GM08714 (cell line): ENCODE measurements around the gene CRYBB3.
"Not testable (repeated sequence)": the region's sequence is repeated elsewhere in the genome, so short reads cannot be mapped to it uniquely, and the experiment has no call there.

Experiments used
- H3K4me3 ChIP-seq: fragments of 200-500 bp; sonication (Bioruptor generic); 2 replicates; pipeline ENCODE4 v1.5.1; 2014; ENCODE audit warnings: mild to moderate bottlenecking, low read length, inconsistent platforms
- ZNF274 ChIP-seq: IDR thresholded peaks from 2 replicates; pipeline ENCODE4 v1.6.1; 2012; ENCODE audit warnings: mild to moderate bottlenecking, low read depth, low read length

CRYBB3 gene

DNA sequence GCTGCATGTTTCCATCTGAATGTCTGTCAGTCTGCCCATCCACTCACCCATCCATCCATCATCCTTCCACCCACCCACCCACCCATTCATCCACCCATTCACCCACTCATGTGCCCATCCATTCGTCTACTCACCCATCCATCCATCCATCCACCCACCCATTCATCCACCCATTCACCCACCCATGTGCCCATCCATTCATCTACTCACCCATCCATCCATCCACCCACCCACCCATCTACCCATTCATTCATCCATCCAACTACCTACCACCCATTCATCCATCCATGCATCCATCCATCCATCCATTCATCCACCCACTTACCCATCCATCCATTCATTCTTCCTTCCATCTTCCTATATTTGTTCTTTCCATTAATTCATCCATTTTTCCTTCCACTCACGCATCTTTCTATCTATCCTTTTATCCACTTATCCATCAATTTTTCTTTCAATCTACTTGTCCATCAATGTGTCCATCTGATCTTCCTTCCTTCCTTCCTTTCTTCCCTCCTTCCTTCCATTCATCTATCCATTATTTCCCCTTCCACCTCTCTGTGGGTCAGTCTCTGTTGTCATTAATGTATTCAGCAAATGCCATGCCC is 8.0 kb downstream of the CRYBB3 start:
- no peak for TF ChIP-seq ZNF274
- H3K4me3 ChIP-seq = no peak overlapping the region

DNA sequence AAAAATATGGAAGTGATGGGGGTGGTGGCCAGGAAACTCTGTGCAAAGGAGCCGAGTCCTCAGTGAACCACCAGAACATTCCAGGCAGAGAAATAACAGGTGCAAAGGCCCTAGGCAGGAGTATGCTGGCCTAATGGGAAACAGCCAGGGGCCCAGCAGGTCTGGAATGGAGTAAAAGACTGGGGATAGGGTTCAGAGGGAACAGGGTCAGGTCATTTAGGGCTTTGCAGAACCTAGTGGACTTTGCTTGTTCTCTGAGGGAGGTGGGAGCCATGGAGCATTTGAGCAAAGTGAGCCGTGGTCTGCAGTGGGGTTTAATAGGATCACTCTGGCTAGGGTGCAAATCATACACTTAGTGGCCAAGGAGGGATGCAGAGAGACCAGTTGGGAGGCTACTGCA is 8.7 kb downstream of the CRYBB3 start:
- no peak for TF ChIP-seq ZNF274
- no peak overlapping the region for H3K4me3 ChIP-seq

DNA sequence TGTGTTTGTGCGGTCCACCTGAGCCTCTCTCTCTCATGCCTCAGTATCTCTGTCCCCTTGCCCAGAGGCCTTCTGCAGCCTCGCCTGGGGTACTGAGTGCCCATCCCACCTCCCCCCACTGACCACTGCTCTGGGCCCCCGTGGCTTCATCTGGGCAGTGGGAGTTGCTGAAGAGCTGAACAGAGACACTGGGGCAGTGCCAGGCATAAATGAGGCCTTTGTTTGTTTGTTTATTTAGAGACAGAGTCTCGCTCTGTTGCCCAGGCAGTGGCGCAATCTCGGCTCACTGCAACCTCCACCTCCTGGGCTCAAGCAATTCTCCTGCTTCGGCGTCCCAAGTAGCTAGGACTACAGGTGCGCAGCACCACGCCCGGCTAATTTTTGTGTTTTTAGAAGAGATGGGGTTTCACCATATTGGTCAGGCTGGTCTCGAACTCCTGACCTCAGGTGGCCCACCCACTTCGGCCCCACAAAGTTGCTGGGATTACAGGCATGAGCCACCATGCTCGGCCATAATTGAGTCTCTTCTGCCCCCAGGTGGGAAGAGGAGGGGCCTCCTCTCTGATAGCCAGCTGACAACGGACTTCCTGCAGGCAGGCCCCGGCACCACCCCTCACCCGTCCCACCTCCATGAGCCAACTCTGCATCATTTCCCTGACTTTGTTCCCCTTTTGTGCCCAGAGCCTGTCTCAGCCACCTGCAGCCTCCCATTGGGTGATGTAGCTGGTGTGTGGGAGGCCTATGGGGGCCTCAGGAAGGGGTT is 9.3 kb downstream of the CRYBB3 start:
- no peak overlapping the region for H3K4me3 ChIP-seq
- no peak for TF ChIP-seq ZNF274

DNA sequence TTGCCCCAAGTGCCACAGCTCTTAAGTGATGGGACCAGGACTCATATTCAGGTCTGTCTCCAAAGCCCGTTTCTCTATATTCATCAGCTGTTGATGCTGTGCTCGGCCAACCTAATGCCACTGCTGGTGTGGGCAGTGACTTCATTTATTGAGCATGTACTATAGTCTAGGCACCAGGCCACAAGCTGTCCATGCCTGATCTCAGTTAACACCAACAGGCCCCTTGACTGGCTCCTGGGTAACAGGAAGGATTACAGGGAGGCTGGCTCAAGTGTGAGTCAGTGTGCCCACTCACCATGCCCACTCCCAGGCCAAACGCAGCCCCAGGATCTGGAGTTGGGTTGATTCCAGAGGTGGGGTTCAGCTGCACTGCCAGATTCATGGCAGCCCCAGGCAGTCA is 11.1 kb downstream of the CRYBB3 start:
- no peak for TF ChIP-seq ZNF274
- no peak overlapping the region for H3K4me3 ChIP-seq

- no peak for TF ChIP-seq ZNF274
- no peak overlapping the region for H3K4me3 ChIP-seq
These were observed 12.7 kb downstream of the CRYBB3 start for GRCh38 chr22:25212337-25212736.

DNA sequence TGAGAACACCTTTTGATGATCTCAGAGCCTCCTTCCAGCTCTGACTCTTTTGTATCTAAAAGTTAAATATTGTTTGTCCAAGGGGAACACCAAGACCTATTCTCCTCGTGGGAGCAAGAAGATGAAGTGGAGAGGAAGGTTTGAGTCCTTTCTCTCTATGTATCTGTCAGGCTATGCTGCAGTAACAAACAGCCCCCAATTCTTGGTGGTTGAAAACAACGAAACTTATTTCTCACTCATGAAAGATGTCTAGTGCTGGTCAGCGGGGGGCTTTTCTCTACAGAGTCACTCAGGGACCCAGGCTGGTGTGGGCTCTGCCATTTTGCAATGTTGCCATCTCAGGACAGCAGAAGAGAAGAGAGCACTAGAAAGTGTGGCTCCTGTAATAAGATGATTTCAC is 13.6 kb downstream of the CRYBB3 start:
- H3K4me3 ChIP-seq = no peak overlapping the region
- no peak for TF ChIP-seq ZNF274

- H3K4me3 ChIP-seq = no peak overlapping the region
These were observed 16.6 kb downstream of the CRYBB3 start for GRCh38 chr22:25216230-25216629.

DNA sequence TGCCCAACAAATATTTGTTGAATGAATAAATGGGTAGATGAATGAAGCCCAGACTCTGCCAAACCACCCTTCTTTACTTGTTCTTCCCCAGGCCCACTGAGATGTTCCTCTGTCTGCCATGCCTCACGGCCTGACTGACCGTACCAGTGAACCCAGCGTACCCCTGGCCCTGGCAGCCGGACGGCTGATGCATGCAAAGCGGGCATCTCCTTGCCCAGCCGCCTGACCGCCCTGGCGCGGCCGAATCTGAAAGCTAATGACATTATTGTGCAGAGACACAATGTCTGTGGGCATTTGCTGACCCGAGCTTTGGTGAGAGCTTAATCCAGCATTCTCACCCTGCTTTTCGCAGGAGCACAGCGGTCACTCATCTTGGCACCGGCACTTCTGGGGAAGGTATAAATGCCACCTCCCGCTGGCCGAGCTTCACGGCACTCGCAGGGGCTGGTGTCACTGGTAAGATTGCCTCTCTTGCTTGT is 19.6 kb downstream of the CRYBB3 start, which contains the start of gene CRYBB2:
TSS of gene CRYBB2 (plus strand) at position 429 of the 479 bp plus-strand sequence. CDS start 1,791 bp downstream, outside the sequence.
- no peak for TF ChIP-seq ZNF274
- no peak within 1 kb of the TSS for H3K4me3 ChIP-seq

More at GRCh38 chr22:25216230-25216629, 16.6 kb downstream of the CRYBB3 start:
- TF ChIP-seq ZNF274 = no peak

DNA sequence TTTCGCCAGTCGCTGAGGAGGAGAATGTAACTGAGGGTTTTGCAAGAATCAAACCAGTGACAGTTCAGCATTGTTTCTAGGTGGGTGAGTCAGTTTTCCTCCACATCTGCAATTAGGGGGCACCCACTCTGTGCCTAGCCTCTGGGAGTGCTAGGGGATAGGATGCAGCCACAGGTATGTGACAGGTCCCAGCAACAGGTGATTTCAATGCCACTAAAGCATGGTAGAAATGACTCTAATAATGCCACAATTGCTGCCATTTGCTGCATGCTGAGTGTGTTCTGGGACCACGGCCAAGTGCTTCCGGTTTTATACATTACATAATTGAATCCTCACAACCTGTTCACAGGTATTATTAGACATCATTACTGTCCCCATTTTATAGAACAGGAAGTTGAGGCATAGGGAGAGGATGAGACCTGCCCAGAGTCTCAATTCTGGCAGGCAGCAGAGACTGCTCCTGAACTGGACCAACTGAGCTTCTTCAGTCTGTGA is 20.3 kb downstream of the CRYBB3 start:
- no peak for TF ChIP-seq ZNF274
- no peak overlapping the region for H3K4me3 ChIP-seq

DNA sequence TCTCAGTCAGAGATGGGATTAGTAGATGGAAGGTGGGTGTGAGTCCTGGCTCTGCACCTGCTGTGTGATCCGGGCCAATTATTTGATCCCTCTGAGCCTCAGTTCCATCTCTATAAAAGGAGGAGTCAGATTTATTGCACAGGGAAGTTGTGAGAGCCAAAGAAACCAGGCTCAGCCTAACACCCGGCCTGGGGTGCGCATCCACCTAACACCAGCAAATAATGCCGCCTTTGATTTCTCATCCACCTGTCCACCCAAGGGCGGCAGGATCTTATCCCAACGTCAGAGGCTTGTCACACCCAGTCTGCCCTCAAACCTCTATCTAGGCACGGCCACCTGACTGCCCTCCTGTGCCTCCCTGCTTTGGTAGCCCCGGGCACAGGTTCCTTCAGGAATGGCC is 22.1 kb downstream of the CRYBB3 start:
- H3K4me3 ChIP-seq = no peak overlapping the region
- TF ChIP-seq ZNF274 = no peak

- no peak for TF ChIP-seq ZNF274
- no peak overlapping the region for H3K4me3 ChIP-seq
These were observed 23.7 kb downstream of the CRYBB3 start for GRCh38 chr22:25223269-25223850.

GRCh38 chr22:25228822-25229221 is 29.2 kb downstream of the CRYBB3 start:
- no peak for TF ChIP-seq ZNF274
- H3K4me3 ChIP-seq = no peak overlapping the region

- H3K4me3 ChIP-seq = not testable (repeated sequence)
These were observed 31.1 kb downstream of the CRYBB3 start for GRCh38 chr22:25230760-25231159.

DNA sequence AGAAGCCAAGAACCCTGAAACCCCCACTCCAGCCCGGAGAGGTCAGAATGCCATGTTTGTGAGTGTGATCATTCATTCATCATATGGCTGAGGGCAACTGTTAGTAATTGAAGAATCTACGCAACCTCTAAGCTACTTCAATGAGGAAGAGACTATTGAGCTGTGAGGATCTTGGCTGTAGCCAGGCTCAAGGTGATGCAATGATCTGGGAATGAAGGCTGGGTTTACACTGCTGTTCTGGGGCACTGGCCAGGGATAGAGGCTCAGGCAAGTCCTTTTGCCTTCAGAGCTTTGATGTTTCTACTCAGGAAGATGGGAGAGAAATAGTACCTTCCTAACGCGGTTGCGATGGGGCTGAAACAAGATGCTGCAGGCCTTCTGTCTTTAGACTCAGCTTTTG is 32.6 kb downstream of the CRYBB3 start:
- no peak overlapping the region for H3K4me3 ChIP-seq
- TF ChIP-seq ZNF274 = no peak

GRCh38 chr22:25233706-25234105 is 34.0 kb downstream of the CRYBB3 start:
- not testable (repeated sequence) for H3K4me3 ChIP-seq
